ENCODE results near the gene DIRAS1.

Gene DIRAS1

GRCh38 chr19:2754659-2755447, 33.7 kb upstream of the DIRAS1 start:
- DNase-seq: no peak

GRCh38 chr19:2751438-2751830, 30.3 kb upstream of the DIRAS1 start:
- DNase-seq: no peak

- peak; percentile 33 for DNase-seq
Observed at GRCh38 chr19:2750808-2751437, 29.8 kb upstream of the DIRAS1 start.

- DNase-seq: no peak
Observed at GRCh38 chr19:2747349-2747748, 26.2 kb upstream of the DIRAS1 start.

- no peak for DNase-seq
Observed at GRCh38 chr19:2744113-2744512, 22.9 kb upstream of the DIRAS1 start.

- DNase-seq: no peak
Observed at GRCh38 chr19:2743099-2743498, 21.9 kb upstream of the DIRAS1 start.

- DNase-seq: no peak
Observed at GRCh38 chr19:2740314-2740656, 19.1 kb upstream of the DIRAS1 start.

GRCh38 chr19:2739602-2740313, 18.6 kb upstream of the DIRAS1 start, which contains the start of gene SLC39A3:
TSS of gene SLC39A3 (minus strand) at chr19:2740017. CDS start at chr19:2737257, 2,760 bp downstream.
- DNase-seq: peak; percentile 99

- DNase-seq: no peak
Observed at GRCh38 chr19:2736550-2737190, 15.5 kb upstream of the DIRAS1 start.

GRCh38 chr19:2735374-2735773, 14.2 kb upstream of the DIRAS1 start:
- no peak for DNase-seq

- no peak for DNase-seq
Observed at GRCh38 chr19:2734589-2735288, 13.6 kb upstream of the DIRAS1 start.

GRCh38 chr19:2733930-2734588, 12.9 kb upstream of the DIRAS1 start:
- DNase-seq: no peak

GRCh38 chr19:2732883-2733282, 11.7 kb upstream of the DIRAS1 start:
- no peak for DNase-seq

GRCh38 chr19:2732157-2732725, 11.1 kb upstream of the DIRAS1 start:
- no peak for DNase-seq

- no peak for DNase-seq
Observed at GRCh38 chr19:2731181-2731995, 10.2 kb upstream of the DIRAS1 start.

GRCh38 chr19:2729943-2730818, 9.0 kb upstream of the DIRAS1 start:
- DNase-seq: no peak

GRCh38 chr19:2728783-2729387, 7.7 kb upstream of the DIRAS1 start:
- peak; percentile 41 for DNase-seq

- no peak for DNase-seq
Observed at GRCh38 chr19:2727640-2727944, 6.4 kb upstream of the DIRAS1 start.

- DNase-seq: peak; percentile 39
Observed at GRCh38 chr19:2726904-2727639, 5.9 kb upstream of the DIRAS1 start.

Data from MV-4-11 (cell line).